GM18526 (cell line): ENCODE data around the gene IGSF9.

ENCODE experiments used
- POLR2A ChIP-seq: IDR thresholded peaks from 3 replicates; pipeline ENCODE4 v1.6.1; 2011; ENCODE audit not compliant: insufficient read length; ENCODE audit errors: extremely low read depth

The IGSF9 gene

DNA sequence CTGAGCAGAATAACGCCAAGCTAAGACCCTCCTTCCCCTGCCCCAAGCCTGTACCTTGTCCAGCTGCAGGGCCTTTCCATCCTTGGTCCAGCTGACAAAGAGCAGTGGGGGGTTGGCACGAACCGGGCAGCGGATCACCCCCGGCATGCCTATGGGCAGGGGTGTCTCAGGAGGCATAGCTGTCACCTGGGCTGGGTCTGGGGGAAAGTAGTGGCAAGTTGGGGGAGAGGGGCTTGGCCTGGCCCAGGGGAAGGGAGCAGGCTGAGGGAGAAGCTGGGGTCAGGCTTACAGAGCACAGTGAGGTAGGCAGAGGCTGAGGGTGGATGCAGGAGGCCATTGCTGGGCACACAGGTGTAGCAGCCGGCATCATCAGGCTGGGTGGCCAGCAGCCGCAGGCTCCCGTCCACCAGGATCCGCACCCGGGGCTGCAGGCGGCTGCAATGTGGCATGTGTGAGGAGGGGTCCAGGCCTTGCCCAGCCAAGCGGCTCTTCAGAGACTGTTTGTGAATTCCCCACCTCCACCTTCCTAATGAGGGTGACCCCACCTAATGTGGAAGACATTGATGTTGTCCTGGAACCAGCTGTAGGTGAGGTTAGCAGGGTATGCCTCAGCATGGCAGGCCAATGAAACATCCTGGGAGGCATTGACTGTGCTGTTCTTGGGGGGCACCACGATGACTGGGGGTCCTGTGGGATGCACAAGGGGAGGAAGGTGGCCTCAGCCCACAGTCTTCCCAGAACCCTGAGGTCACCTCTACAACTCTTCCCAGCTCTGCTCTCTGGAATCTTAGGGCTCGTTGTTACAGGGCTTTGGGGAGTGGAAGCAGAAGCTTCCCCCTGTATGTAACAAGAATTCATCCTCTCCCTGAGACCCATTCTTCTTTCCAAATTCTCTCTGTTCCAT, 11.0 kb downstream of the IGSF9 start:
- TF ChIP-seq POLR2A = no peak

DNA sequence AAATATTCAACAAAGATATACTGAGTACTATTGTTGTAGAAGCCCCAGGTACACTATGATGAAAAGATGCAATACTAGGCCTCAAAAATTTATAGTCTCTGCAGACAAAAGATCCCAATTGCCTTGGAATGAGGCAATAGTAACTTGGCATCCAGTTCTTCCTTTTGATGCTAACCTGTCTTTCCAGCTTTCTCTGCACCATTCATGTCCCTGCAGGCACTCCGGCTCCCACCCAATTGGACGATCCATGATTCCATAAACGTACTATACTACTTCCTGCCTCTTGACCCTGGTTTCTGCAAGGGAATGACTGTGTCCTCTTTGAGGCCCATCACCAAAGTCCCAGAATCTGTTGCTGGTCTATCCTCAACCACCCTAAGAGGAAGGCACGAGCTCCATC, 12.1 kb downstream of the IGSF9 start:
- TF ChIP-seq POLR2A = no peak

DNA sequence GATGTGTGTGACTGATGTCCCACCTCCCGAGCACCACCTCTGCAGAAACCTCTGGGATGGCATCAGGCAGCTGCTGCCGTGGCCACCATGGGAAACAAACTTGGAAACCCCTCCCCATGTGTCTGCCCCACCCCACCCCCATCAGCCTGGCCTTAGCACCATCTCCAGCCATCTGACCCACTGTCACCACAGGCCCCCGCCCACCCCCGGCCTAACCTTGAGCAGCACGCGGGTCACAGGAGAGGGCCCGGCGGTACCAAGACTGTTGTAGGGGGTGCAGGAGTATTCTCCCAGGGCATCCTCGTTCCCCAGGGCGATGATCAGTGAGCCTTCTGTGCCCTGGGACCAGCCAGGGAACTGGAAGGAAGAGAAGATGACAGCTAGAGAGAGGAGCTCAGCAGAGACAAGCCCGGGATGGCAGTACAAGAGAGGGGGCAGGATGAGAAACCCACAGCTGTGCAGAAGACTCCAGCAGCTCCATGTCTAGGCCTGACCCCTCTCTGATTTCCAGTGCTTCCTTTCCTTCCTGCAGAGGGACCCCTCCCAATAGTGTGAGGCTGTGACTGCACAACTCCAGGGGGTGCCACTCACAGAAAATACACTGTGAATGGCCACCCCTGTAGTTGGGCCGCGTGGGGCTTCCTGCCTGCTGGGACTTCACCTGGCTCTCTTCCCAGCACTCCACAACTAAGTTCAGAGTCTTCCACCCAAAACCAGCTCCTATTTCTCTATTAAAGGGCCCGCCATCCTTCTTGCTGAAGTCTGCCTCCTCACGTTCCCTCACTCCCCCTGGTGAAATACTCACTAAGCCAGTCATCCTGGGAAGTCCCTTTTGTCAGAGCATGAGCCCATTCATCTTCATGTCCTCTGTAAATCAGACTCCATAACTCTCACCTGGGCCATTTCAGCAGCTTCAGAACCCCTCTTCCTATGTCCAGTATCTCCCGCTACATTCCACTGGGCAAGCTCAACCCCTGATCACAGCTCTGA, 12.8 kb downstream of the IGSF9 start:
- no peak for TF ChIP-seq POLR2A

DNA sequence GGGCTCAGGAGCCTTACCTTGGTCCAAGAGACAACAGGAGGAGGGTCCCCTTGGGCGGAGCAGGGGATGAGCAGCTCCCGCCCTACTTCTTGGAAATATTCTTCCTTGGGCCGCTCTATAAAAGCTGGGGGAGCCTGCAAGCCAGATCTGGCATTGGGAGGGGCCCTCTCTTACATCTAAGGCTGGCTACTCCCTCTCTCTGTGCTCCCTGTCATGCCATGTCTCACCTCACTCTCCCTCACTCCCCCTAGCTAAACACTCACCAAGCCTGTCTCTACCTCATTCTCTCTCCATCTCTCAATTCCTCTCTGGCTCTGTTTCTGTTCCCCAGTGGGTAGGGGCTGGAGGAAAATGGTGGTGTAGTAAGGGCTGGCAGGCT, 13.6 kb downstream of the IGSF9 start:
- no peak for TF ChIP-seq POLR2A

DNA sequence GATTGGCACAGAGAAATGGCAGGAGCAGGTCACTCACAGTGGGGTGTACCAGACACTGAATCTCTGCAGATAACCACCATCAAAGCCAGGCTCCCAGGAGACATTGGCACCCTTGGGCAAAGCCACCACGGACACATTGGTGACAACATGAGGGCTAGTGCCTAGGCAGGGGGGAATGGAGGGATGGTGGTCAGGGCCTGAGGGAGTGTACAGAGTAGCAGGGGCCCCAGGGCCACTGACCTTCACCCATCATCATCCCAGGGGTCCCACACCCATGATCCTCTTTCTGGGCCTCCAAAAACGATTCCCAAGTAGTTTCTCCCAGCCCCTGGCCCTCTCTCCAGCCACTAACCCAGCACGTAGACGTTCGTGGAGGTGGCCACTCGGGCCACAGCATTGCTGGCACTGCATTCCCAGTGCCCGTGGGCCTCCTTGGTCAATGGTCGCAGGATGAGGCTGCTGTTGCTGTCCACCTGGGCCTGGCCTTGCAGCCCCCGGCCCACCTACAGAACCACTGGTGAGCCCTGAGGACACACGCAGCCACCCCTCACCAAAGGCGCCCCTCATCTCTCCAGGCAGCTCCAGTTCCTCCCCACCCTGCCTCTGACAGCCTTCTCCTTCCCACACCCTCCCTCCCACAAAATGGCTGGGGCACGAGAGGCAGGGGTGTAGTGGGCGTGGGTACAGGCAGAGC, 14.2 kb downstream of the IGSF9 start:
- no peak for TF ChIP-seq POLR2A

DNA sequence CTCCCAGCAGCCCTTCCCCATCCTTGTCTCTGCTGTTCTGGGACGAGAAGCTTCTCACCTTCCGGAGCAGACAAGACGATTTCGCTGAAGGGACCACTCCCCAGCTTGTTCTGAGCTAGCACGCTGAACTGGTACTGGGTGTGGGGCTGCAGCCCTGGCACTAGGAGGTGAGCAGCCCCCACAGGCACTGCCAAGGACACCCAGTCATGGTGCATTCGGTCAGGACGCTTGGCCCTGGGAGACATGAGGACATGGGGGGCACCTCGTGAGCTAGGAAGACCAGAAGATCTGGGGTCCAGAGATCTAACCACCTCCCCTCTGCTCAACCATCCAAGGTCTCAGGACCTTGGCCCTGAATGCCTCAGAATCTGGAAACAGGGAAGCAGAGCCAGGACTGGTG, 14.8 kb downstream of the IGSF9 start:
- no peak for TF ChIP-seq POLR2A

DNA sequence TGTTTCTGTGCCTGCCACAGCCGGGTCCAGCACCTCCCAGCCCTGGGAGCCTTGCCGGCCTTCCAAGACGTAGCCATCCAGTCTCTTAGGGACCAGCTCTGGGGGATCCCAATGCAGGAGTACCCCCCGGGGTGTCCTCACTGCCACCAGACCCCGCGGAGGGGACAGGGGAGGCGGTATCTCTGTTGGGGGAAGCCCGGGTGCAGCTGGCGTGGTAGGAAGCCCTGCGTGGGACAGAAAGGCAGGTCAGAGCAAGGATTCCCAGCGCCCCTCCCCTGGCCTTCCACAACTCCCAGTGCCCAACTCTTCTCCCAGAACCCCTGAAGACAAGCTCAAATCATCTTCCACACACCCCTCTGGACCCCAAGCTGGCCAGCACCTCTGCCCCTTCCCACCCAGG, 15.2 kb downstream of the IGSF9 start:
- no peak for TF ChIP-seq POLR2A

DNA sequence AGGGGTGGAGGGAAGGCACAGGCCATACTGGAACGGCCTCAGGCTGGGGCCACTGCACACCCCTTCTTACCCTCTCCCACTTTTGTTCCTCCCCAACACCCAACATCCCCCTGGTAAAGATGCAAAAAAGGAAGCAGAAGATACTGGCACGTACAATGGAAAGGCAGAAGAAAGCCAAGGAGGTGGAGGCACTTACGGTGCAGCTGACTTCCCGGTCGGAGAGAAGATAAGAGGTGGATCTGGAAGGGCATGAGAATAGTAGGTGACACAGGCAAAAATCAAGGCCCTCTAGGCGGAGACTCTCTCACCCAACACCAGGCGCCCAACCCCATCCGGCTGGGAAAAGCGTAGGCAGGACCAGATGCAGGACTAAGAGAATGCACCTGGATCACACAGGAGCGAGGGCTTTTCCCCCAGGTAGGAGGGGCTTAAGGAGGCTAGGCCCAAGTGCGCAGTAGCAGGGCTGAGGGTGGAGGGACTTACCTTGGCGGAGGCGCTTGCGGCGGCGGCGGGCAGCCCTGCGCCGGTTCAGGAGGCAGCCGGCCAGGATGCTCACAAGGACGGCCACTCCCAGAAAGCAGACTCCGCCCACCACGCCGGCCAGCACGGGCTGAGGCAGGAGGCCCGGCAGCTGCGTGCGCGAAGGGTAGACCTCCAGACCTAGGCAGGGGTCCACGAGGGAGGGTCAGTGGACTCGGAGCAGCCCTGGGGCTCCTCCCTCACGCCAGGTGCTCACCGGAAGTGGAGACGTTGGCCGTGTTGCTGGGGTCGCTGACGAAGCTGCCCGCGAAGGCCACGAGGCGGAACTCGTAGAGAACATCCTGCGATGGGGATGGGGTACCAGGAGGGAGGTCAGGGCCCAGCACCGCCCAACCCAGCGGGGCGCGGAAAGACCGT, 16.0 kb downstream of the IGSF9 start:
- TF ChIP-seq POLR2A = no peak

DNA sequence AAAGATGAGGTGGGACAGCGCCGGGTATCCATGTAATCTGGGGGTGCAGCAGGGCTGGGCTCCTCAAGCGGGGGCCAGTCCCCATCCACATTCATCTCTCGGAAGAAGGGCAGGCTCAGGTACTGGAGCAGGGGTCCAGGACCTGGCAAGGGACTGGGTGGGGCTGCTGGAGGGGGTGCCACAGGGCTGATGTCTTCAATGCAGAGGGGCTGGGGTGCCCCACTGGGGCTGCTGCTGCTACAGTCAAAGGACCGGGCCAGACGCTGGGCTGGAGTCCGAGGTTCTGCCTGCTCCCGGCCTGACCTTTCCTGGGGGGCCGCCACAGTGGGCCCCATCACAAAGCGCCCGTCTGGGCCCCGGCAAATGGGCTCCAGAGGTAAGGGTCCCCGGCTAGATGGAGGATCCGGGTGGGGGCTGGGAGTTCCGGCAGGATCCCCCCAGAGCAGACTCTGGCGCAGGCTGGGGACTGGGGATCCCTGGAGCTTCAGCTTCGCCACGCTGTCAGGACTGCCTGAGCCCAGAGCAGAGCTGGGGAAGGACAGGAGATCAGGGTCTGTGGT, 16.8 kb downstream of the IGSF9 start:
- TF ChIP-seq POLR2A = no peak

DNA sequence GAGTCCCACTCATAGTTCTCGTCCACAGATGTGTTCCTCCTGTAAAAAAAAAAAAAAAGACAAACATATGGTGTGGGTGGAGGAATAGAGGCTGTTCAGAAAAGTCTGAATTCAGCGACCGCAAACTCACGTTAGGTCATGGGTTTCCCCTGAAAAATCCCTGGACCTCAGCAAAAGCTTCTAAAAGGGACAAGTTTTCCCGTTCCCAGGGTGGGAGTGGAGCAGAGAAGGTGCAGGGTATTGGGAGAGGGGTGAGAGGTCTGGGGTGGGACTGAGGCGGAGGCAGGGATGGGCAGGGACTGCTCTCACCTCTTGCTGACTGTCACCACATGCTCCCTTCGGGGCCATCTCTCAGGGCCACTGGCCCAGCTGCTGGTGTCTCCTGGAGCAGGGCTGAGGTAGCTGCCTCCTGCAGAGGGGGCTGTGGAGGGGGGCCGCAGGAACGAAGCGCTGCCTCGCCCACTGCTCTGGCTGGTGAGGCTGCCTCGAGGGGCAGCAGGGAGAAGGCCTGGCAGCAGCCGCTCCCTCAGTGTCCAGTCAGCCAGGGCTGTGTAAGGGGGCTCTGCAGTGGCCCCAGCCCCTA, 17.5 kb downstream of the IGSF9 start:
- no peak for TF ChIP-seq POLR2A

DNA sequence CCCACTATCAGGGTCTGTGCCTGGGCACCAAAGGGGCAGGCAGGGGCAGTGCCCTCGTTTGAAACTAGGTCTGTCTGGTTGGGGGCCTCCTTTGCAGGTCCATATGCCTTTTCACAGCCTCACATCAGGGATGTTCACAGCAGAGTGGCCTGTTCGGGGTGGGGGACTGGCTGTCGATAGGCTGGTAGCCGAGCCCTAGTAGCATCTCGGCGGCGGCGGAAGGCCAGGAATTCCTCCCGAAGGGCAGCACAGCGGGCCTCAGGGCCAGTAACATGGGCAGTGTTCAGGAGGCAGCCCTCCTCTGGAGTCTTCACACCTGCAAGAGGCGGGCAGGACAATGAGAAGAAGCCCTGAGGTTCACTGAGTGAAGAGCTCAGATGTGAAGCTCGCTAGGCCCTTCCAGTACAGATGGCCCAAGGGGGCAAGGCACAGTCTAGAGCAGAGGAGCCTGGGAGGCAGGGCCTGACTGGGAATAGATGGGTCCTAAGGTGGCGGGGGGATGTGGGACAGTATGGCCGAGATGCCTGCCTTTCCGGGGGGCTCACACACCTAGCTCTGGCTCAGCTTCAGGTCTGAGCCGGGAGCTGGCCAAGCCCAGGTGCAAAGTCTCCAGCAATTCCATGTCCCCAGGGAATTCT, 18.1 kb downstream of the IGSF9 start:
- TF ChIP-seq POLR2A = no peak

DNA sequence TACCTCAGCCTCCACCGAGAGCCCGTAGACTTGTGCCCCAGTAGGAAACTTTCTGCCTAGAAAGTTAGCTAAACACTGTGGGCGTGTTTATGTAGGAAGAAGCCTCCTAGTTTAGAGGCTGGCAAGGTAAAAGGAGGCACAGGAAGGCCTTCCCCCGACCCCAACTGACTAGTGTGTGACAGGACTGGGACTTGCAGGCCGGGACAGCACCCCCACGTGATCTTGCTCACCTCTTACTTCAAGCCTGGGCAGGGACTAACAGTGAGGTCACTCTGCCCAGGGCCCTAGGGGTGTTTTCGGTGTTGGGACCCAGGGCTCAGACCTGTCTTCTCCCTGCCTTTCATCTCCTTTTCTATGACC, 19.7 kb downstream of the IGSF9 start:
- TF ChIP-seq POLR2A = no peak
